ENCODE results near the gene EXD3.
A peak's percentile ranks its signal among the peaks of the same experiment; 100 is the strongest.
"Not testable (repeated sequence)": the region's sequence is repeated elsewhere in the genome, so short reads cannot be mapped to it uniquely, and the experiment has no call there.

The EXD3 gene

GRCh38 chr9:137393176-137394150, 29.5 kb downstream of the EXD3 start:
- DNase-seq (ENCODE audit: low read depth), result no peak

GRCh38 chr9:137392232-137393007, 30.5 kb downstream of the EXD3 start:
- DNase-seq (ENCODE audit: low read depth), result no peak

- DNase-seq (ENCODE audit: low read depth), result no peak
These were observed 31.6 kb downstream of the EXD3 start for GRCh38 chr9:137391411-137391754.

DNA sequence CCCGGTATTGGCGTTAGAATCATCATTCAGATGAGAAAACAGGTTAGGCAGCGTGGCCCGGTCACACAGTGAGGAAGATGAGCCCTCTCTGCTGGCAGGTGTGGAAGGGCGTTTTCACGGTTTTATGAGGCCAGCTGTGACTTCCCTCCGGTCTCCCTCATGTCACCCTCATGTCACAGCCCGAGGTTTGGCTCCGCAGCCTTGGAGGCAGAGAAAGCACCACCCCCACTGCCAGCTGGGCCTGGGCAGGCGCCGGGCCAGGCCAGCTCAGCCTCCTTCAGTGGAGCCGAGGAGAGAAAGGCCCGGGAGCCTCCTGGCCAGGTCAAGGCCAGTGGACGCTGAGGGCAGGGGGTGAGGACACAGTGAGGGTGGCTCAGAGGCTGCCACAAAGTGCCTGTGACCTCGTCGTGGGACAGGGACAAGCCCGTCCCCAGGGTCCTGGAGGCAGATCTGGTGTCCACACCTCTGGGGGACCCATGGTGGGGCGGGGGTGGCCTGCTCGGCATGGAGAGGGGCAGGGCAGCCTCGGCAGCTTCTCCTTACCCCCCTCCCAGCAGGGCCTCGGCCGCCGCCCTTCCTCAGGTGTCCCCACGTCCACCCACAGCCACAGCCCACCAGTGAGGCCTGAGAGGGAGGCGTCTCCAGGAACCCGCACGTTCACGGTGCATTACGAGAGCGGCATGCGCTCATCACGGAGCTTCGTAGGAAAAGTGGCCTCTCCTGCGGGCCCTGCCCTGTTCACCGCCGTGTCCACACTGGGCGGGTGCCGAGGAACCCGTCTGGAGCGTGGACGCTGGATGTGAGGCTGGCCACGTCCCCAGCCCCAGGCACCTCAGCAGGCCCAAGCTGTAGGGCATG, 32.2 kb downstream of the EXD3 start:
- no peak for DNase-seq (ENCODE audit: low read depth)

GRCh38 chr9:137389428-137389746, 33.6 kb downstream of the EXD3 start:
- DNase-seq (ENCODE audit: low read depth), result no peak

- no peak for DNase-seq (ENCODE audit: low read depth)
These were observed 34.2 kb downstream of the EXD3 start for GRCh38 chr9:137388589-137389427.

DNA sequence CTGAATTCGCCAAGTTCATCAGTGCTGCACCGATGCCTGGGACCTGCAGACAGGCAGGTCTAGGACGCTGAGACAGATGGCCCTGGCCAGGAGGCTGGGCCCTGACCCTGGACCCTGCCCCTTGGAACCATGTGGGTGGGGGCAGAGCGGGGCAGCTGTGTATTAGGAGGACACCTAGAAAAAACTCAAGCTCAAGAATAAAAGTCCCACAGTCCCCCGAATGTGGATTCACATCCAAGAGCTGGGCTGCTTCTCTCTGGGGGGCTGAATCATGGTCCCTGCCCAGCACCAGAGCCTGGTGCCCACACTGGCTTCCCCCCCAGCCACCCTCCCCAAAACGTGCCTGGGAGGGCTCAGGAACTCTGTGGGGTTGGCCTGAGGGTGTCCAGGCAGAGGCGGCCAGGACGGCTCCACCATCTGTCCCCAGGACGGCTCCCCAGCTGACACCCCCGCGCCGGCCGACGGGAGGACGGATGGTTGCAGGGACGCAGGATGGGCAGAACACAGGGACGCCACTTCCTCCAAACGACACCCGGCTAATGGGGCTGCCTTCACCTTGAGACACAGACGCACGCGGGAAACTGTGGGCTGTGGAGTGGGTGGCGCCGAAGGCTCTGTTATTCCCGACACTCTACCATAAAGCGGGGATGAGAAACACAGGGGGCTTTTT, 34.9 kb downstream of the EXD3 start:
- DNase-seq (ENCODE audit: low read depth), result no peak

DNA sequence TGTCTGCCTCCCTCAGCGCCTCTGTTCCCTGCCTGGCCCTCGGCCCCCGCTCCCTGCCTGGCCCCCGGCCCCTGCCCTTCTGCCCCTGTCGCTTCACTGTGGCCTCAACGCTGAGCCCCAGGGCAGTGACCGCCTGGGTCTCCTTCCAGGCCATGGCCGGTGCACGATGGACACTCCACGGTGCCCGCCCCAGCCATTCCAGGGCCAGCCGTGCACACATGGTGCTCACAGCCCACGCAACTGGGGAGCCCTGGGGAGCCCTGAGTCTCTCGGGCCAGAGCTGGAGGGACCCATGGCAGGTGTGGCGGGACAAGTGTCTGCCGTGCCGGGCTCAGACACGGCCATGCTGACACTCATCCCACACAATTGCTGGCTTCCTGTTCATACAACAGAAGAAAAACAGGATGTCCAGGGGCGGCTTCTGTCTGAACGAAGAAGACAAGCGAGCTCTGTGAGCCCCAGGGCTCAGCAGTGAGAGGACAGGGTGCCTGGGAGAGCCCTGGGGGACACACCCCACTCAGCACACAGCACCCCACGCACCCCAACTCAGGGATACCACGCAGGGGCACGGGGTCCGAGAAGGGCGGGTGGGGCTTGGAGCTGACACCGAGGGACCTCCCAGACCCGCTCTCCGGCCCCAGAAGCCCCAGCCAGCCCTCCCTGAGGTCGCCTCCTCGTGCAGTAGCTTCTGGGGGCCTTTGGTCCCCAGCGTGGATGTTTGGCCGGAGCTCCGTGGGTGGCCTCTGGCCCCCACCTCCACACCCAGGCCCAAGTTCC, 35.7 kb downstream of the EXD3 start:
- DNase-seq (ENCODE audit: low read depth), result peak; percentile 16

DNA sequence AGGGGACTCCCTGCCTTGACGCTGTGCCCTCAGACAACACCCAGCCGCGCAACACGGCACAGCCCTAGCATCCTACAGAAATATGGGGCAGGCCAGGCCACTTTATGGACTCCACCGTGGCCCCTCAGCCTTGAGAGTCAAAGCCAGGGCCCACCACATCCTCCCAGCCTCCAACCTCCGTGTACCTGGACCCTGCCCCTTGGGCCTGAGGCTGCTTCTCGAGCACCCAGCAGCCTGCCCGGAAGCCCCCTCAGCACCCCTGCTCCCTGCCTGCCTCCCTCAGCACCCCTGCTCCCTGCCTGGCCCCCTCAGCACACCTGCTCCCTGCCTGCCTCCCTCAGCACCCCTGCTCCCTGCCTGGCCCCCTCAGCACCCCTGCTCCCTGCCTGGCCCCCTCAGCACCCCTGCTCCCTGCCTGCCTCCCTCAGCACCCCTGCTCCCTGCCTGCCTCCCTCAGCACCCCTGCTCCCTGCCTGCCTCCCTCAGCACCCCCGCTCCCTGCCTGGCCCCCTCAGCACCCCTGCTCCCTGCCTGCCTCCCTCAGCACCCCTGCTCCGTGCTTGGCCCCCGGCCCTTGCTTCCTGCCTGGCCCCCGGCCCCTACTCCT, 36.4 kb downstream of the EXD3 start:
- not testable (repeated sequence) for DNase-seq (ENCODE audit: low read depth)

DNA sequence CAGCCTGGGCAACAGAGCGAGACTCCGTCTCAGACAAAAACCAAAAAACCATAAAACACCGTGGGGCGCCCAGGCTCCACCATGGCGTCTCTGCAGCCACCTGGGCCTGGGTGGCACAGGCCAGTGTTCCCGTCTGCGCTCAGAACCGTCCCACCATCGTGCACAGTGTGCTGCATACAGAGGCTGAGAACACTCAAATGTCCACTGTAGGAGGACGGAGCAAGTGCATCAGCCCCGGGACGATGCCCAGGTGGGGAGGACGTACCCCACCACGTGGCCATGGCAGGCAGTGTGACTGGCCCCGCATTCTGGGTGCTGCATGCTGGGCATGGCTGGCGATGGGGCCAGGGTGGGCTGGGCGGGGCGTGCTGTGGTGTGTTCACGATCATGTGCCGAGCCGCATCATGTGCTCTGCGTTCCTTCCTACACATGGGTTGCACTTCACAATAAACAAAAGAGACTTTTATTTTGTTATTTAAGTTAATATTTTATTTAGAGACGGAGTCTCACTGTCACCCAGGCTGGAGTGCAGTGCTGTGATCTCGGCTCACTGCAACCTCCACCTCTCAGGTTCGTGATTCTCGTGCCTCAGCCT, 37.8 kb downstream of the EXD3 start:
- no peak for DNase-seq (ENCODE audit: low read depth)

DNA sequence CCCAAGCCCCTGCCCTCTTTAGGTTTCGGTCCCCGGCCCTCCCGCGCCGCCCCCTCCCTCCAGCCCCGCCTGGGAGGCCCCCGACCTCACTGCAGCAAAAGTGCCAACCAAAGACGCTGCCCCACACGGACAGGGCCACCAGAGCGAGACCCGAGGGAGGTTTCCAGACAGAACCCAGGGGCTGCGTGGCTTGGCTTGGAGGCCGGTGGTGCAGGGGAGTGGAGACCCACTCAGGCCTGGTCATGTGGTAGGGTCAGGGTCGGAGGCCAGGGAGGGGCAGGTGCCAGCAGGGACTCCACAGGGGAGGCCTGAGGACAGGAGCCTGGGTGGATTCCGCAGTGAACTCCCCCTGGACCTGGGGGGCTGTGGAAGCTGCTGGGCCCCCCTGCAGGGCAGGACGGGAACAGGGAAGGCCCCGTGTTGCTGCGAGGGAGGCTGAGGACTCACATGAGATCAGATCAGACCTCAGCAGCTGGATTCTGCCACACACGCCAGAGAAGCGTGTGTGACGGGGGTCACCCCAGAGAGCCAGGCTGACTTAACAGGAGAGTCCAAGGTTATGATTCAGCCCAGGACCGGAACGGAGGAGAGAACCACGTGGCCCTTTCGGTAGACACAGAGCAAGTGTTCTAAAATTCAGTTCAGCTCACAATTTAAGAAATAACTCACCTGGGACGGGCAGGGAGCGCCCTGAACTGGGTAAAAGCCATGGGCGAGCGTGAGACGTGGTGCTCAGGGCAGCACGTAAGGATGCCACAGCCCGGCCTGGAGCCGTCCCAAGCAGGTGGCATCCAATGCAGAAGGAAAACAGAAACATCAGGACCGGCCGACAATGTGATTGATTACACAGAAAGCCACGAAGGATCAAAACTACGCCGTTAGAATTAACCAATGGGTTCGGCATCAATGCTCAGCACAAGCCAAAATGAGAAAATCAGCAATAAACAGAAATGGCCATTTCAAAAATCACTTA, 38.9 kb downstream of the EXD3 start:
- DNase-seq (ENCODE audit: low read depth), result no peak

DNA sequence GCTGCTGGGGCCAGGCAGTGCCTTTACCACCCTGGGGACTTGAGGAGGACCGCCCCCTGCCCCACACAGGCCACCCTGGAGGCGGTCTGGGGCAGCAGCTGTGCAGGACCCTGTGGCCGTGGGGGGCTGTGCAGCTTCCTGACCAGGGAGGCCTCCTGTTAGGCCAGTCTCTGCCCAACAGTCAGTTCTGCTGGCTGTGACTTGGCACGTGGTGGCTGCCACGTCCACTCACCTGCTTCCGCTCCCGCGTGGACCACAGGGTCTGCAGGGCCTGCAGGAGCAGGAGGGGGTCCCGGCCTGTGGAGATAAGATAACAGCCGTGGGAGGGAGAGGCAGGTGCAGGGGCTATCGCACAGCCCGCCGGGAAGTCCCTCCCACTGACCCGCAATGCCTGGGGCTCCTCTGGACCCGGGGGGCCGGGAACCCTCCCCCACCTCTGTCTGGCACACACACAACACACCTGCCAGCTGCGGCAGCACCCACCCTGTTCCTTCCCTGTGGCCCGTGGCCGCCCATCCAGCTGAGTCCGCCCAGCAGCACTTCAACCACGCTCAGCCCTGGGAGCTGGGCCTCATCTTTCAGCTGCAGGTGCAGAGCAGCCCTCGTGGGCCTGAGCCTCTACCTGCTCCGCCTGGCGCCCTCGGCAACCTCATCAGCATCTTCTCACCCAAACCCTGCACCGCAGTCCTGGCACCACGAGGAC, 39.7 kb downstream of the EXD3 start:
- no peak for DNase-seq (ENCODE audit: low read depth)

- no peak for DNase-seq (ENCODE audit: low read depth)
These were observed 40.4 kb downstream of the EXD3 start for GRCh38 chr9:137382444-137383080.

DNA sequence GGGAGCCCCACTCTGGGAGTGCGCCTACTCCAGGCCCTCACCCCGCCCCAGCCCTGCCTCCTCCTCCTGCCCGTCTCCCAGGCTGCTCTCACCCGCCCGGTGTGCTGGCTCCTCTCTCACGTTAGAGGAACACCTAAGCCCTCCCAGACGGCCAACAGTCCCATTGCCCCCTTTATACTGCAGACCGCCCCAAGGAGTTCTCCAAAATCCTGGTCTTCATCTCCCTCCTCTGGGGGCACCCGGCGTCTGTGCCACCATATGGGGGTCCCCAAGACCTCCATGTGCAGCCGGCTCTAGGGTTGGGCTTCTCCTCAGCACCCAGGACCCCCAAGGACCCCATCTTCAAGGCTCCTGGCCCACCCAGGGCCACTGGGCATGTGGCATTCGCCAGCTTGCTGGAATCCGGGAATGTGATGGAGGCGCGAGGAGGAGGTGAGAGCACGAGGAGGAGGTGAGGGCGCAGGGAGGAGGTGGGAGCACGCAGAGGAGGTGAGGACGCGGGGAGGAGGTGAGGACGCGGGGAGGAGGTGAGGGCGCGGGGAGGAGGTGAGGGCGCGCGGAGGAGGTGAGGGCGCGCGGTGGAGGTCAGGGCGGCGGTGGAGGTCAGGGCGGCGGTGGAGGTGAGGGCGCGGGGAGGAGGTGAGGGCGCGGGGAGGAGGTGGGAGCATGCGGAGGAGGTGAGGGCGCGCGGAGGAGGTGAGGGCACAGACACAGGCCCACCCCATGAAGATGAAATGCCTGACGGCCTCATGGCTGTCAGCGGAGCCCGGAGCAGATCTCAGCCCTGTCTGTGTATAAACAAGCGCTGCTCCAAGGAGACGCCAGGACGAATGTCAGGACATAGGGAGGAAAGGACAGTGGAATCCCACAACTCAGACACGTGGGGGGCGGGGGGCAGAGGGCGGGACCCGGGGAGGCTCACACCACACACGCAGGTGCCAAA, 41.2 kb downstream of the EXD3 start:
- no peak for DNase-seq (ENCODE audit: low read depth)

GRCh38 chr9:137380606-137381005, 42.4 kb downstream of the EXD3 start:
- no peak for DNase-seq (ENCODE audit: low read depth)

DNA sequence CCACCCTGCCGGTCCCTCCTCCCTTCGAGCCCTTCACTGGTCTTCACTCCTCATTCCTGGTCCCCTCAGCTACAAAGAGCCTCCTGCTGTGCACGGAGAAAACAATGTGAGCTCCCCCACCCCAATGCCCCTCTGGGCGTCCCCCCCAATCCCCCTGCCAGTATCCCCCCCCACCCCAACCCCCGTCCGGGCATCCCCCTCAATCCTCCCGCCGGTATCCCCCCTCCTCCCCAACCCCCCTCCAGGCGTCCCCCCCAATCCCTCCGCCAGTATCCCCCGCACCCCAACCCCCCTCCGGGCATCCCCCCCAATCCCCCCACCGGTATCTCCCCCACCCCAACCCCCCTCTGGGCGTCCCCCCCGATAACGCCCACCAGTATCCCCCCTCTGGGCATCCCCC, 42.8 kb downstream of the EXD3 start:
- no peak for DNase-seq (ENCODE audit: low read depth)

All from activated T-cell treated with anti-CD3 and anti-CD28 coated beads for 24 hours (primary cell).